HepG2 (cell line): Measurements from ENCODE around the gene LYZL1. TPM values are rescaled to one million over a fixed set of nuclear protein-coding genes. Genes with fewer than 3 reads are reported as not detected.
A peak's percentile ranks its signal among the peaks of the same experiment; 100 is the strongest.

ENCODE experiments used
- AKAP8 ChIP-seq: sonication (generic); formaldehyde crosslinking; IDR thresholded peaks from 2 replicates; pipeline ENCODE4 v1.5.1; 2020; ENCODE audit warnings: mild to moderate bottlenecking, missing genetic modification reagents
- BCLAF1 ChIP-seq: fragments of 450-650 bp; IDR thresholded peaks from 2 replicates; pipeline ENCODE4 v1.6.1; 2017; ENCODE audit warnings: mild to moderate bottlenecking
- ELF3 ChIP-seq: IDR thresholded peaks from 2 replicates; pipeline ENCODE4 v1.6.1; 2016; ENCODE audit warnings: missing genetic modification reagents, missing compliant biosample characterization
- FOXO4 ChIP-seq: sonication (generic); formaldehyde crosslinking; conservative IDR thresholded peaks from 2 replicates; pipeline ENCODE4 v1.8.1; 2023; ENCODE audit warnings: missing genetic modification reagents
- HMG20B ChIP-seq: conservative IDR thresholded peaks from 2 replicates; pipeline ENCODE4 v1.6.1; 2016; ENCODE audit warnings: missing genetic modification reagents, missing compliant biosample characterization
- HNRNPH1 ChIP-seq: fragments of 200-400 bp; formaldehyde crosslinking; optimal IDR thresholded peaks from 2 replicates; pipeline ENCODE3; 2017; ENCODE audit warnings: mild to moderate bottlenecking, low read depth, low read length
- POLR2G ChIP-seq: fragments of 200-400 bp; formaldehyde crosslinking; IDR thresholded peaks from 2 replicates; pipeline ENCODE4 v1.6.1; 2018; ENCODE audit warnings: mild to moderate bottlenecking, low read depth, low read length, moderate library complexity
- REPIN1 ChIP-seq: sonication (generic); formaldehyde crosslinking; IDR thresholded peaks from 2 replicates; pipeline ENCODE4 v1.8.0; 2022; ENCODE audit warnings: missing genetic modification reagents, low read depth, mild to moderate bottlenecking, borderline replicate concordance
- SMARCE1 ChIP-seq: fragments of 450-650 bp; IDR thresholded peaks from 2 replicates; pipeline ENCODE4 v1.6.1; 2017; ENCODE audit warnings: borderline replicate concordance
- SOX6 ChIP-seq, 2 experiments: fragments of 450-650 bp in 1 of 2; sonication (generic) in 1 of 2; formaldehyde crosslinking in 1 of 2; IDR thresholded peaks; 2 replicates each; pipeline versions ENCODE4 v1.4.0 to v1.6.1; 2017 to 2020; ENCODE audit warnings: antibody characterized with exemption in 1 of 2, mild to moderate bottlenecking in 1 of 2, missing genetic modification reagents in 1 of 2
- SP140L ChIP-seq: sonication (generic); formaldehyde crosslinking; IDR thresholded peaks from 2 replicates; pipeline ENCODE4 v1.4.0; 2020; ENCODE audit warnings: missing genetic modification reagents, borderline replicate concordance
- ZFP91 ChIP-seq: sonication (generic); formaldehyde crosslinking; IDR thresholded peaks from 2 replicates; pipeline ENCODE4 v1.9.0; 2022; ENCODE audit warnings: missing genetic modification reagents, mild to moderate bottlenecking, borderline replicate concordance
- ZNF574 ChIP-seq: sonication (generic); formaldehyde crosslinking; IDR thresholded peaks from 2 replicates; pipeline ENCODE4 v1.4.0; 2020; ENCODE audit warnings: missing genetic modification reagents
- polyA plus RNA-seq, 8 experiments: library from polyadenylated mRNA; depleted of rRNA in 3 of 8; stranded (reverse) in 7 of 8; unstranded in 1 of 8; fragments of >200 nt; fragmentation: Illumina TruSeq in 4 of 8; extraction: Trizol in 4 of 8; gene quantifications; 2 replicates each; pipeline versions ENCODE4 v1.2.1 to v1.2.3, GENCODE V29; 2011 to 2016; ENCODE audit warnings: low read depth in 4 of 8, missing spikeins in 1 of 8, mixed read lengths in 1 of 8; ENCODE audit not compliant: insufficient read depth in 1 of 8
- total RNA-seq, 5 experiments: library from RNA; depleted of rRNA; stranded (reverse); fragments of >200 nt; fragmentation: Illumina TruSeq; extraction: Trizol; gene quantifications; 2 replicates each; pipeline ENCODE4 v1.2.3, GENCODE V29; 2016; ENCODE audit warnings: low read depth in 1 of 5
- TF ChIP-seq, protein P1 (sequence below): sonication (generic); formaldehyde crosslinking; IDR thresholded peaks from 2 replicates; pipeline ENCODE4 v1.4.0; 2020; ENCODE audit warnings: low read depth, mild to moderate bottlenecking, missing genetic modification reagents

Gene LYZL1
- total and polyA plus RNA-seq, 2 of the 13 experiments (the other 11 are each of a cell fraction or from before 2014, with no cell fraction given): not detected

DNA sequence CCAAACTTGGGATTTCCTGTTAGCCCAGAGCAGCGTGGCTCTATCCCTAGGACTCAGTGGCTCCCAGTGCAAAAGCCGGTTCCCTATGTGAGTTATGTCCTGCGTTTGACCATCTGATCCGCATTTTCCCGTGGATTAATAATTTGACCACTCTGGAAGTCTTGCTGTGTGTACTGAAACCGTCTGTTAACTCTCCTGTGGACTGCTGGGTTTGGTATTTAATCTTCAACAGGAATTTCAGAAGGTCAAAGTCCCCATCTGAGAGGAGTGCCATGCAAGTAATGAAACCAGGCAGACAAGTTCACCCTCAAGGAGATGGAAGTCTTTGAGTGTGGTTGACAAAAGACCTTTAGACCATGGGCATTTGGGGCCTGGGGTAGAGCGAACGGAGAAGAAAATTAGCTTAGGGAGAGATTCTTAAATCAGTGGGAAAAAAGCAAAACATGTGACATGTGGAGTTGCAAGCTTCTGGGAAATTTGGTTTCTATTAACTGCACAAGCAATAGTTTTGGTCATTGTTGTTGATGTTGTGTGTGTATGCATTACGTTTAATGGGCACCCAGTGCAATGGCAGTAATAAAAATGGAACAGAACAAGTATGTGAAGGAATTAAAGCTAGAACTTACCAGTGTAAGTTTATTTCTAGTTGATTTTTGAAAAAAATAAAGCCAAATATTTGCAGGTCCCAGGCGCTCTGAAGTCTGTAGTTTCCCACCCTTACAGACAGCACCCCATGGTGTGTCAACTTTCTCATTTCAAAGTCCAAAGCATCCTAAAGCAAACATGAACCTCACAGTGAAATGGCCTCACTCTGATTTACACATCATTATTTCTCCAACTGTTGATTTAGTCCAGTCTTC, 38.2 kb downstream of the LYZL1 start (continued):
- TF ChIP-seq ZNF574 (CRISPR knock-in tag): peak; percentile 44; the same call in 1 of the 2 replicates
- no peak for TF ChIP-seq ZFP91
- TF ChIP-seq REPIN1 (CRISPR knock-in tag): peak; percentile 41; the same call in 1 of the 2 replicates
- TF ChIP-seq BCLAF1: no peak
- no peak for TF ChIP-seq SOX6 (IDR thresholded peaks at IDR 0.05)
- peak; percentile 69 for TF ChIP-seq SOX6 (CRISPR knock-in tag; IDR thresholded peaks at IDR 0.05)
- TF ChIP-seq FOXO4 (CRISPR knock-in tag): no peak
- TF ChIP-seq AKAP8 (CRISPR knock-in tag): no peak
- TF ChIP-seq HNRNPH1: no peak
- no peak for TF ChIP-seq SMARCE1
- peak; percentile 64 for TF ChIP-seq POLR2G
- TF ChIP-seq ELF3 (CRISPR knock-in tag): peak; percentile 77
- no peak for TF ChIP-seq SP140L (CRISPR knock-in tag)
- TF ChIP-seq, protein P1, sequence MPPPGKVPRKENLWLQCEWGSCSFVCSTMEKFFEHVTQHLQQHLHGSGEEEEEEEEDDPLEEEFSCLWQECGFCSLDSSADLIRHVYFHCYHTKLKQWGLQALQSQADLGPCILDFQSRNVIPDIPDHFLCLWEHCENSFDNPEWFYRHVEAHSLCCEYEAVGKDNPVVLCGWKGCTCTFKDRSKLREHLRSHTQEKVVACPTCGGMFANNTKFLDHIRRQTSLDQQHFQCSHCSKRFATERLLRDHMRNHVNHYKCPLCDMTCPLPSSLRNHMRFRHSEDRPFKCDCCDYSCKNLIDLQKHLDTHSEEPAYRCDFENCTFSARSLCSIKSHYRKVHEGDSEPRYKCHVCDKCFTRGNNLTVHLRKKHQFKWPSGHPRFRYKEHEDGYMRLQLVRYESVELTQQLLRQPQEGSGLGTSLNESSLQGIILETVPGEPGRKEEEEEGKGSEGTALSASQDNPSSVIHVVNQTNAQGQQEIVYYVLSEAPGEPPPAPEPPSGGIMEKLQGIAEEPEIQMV (CRISPR knock-in tag): no peak
- TF ChIP-seq HMG20B: peak; percentile 79
